Mesenteric fat pad (tissue), 1 donor: Measurements from ENCODE around the gene URB2. TPM values are rescaled to one million over a fixed set of nuclear protein-coding genes. Genes with fewer than 3 reads are reported as not detected.
"Not testable (repeated sequence)": the region's sequence is repeated elsewhere in the genome, so short reads cannot be mapped to it uniquely, and the experiment has no call there.

Experiments used
- DNase-seq: peaks from one replicate; pipeline ENCODE4 v3.0.0-alpha.2; 2020; ENCODE audit warnings: low spot score
- total RNA-seq: library from RNA; stranded (reverse); fragmentation: NEBNext Ultra II Directional; extraction: Animal tissue kit (Norgen Biotek cat#: 25700); gene quantifications from one replicate; pipeline ENCODE4 v1.2.1, GENCODE V29; 2021
- donor health status: DM: yes; HTN: yes; CAD: no.

URB2 gene
- total RNA-seq, 1 donor from 2014 or later, result 14.0 TPM

DNA sequence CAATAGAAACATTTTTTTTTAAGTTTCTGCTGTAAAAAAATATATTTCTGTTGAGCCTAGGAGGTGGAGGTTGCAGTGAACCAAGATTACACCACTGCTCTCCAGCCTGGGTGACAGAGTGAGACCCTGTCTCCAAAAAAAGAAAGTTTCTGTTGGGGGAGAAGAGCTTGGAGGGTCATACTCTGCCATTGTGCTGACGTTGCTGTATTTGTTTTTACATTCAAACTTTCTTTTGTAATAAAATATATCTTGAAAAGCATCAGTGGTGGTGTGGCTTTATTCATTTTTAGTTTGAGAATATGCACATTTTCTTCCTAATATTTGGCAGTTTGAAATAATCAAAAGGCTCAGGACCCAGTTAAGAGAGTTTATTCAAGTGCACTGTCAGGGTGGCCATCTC is 64.6 kb downstream of the URB2 start:
- DNase-seq, result no peak

- DNase-seq, result no peak
These were observed 65.3 kb downstream of the URB2 start for GRCh38 chr1:229691362-229691761.

GRCh38 chr1:229693129-229693900 is 67.3 kb downstream of the URB2 start:
- no peak for DNase-seq

- DNase-seq, result no peak
These were observed 68.1 kb downstream of the URB2 start for GRCh38 chr1:229694053-229694693.

- no peak for DNase-seq
These were observed 70.3 kb downstream of the URB2 start for GRCh38 chr1:229696385-229696784.

- DNase-seq, result no peak
These were observed 73.7 kb downstream of the URB2 start for GRCh38 chr1:229699613-229700267.

GRCh38 chr1:229704157-229704556 is 78.1 kb downstream of the URB2 start:
- DNase-seq, result no peak

DNA sequence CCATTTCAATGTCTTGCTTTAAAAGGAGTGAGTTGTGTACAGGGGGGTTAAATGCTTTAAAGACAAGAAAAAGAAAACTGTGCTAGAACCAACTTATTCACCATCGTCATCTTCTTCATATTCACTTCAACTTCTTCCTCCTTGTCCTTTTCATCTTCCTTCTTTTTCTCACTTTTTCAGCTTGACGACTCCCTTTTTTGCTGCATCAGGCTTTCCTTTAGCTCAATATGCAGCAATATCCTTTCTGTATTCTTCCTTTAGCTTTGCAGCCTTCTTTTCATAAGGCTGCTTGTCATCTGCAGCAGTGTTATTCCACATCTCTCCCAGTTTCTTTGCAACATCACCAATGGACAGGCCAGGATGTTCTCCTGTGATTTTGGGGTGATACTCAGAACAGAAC is 79.1 kb downstream of the URB2 start:
- not testable (repeated sequence) for DNase-seq

DNA sequence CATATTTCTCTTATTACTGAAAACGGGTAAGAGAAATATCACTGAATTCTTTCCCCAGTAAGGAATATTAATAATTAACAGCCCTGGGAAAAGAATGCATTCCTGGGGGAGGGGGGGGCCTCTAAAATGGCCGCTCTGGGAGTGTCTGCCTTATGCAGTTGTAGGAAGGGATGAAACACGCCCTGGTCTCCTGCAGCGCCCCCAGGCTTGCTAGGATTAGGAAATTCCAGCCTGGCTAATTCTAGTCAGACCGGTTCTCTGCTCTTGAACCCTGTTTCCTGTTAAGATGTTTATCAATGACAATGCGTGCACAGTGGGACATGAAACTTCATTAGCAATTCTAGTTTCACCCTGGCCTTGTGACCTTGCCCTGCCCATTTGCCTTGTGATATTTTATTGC is 81.1 kb downstream of the URB2 start:
- not testable (repeated sequence) for DNase-seq

GRCh38 chr1:229709500-229710013 is 83.5 kb downstream of the URB2 start:
- DNase-seq, result no peak

Other genes starting within 250 kb of the URB2 start
- gene ACTA1, start 192.2 kb upstream of the URB2 start, total RNA-seq, result not detected
- gene NUP133, start 117.9 kb upstream of the URB2 start, total RNA-seq, result 27.9 TPM
- 15.1 TPM for gene ABCB10, start 67.5 kb upstream of the URB2 start, total RNA-seq
- 24.8 TPM for gene TAF5L, start 125 bp upstream of the URB2 start, total RNA-seq